Hepatocyte (in vitro differentiated cells): ENCODE results near the gene F7.

Source experiments
- CTCF ChIP-seq: fragments of 200-600 bp; sonication (generic); IDR thresholded peaks from 2 replicates; pipeline ENCODE4 v1.5.1; 2016; ENCODE audit warnings: antibody characterized with exemption, mild to moderate bottlenecking; ENCODE audit not compliant: poor library complexity
- EZH2phosphoT487 ChIP-seq: fragments of 200-600 bp; sonication (generic); IDR thresholded peaks from one replicate; pipeline ENCODE4 v1.6.1; 2018; ENCODE audit warnings: antibody characterized with exemption, mild to moderate bottlenecking, low read depth, moderate library complexity; ENCODE audit not compliant: unreplicated experiment, severe bottlenecking

GRCh38 chr13:113093580-113094409 lies 11.8 kb upstream of the F7 start:
- no peak for TF ChIP-seq CTCF
- TF ChIP-seq EZH2phosphoT487: no peak
